GM12875 (cell line): ENCODE results near the gene EDRF1.

Experiments
- H3K4me3 ChIP-seq: one replicate; pipeline ENCODE4 v1.5.1; 2011; ENCODE audit warnings: low read depth, low read length, control low read depth
- TF ChIP-seq, protein P1 (sequence below): IDR thresholded peaks from 2 replicates; pipeline ENCODE4 v1.5.1; 2011; ENCODE audit warnings: low read depth, mild to moderate bottlenecking, control low read depth, inconsistent platforms, low read length, moderate library complexity, borderline replicate concordance; ENCODE audit not compliant: insufficient read depth

EDRF1 gene

DNA sequence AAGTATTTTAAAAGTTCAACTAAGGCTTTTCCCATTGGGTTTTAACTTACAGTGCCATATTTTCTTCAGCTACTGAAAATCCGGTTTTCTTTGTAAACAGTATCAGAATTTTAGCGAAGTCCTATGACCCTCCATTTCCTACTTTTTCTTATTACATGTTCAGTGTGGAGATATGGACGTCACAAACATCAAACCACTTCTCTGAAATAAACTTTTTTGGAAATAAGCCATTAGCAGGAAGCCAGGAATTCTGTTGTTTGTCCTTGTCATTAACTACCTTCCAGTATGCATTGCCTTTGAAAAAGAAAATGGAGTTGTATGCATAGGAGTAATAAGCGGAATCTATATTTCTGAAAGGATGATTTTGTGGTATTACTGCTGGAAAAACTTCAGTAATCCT is 47.0 kb downstream of the EDRF1 start:
- TF ChIP-seq, protein P1, sequence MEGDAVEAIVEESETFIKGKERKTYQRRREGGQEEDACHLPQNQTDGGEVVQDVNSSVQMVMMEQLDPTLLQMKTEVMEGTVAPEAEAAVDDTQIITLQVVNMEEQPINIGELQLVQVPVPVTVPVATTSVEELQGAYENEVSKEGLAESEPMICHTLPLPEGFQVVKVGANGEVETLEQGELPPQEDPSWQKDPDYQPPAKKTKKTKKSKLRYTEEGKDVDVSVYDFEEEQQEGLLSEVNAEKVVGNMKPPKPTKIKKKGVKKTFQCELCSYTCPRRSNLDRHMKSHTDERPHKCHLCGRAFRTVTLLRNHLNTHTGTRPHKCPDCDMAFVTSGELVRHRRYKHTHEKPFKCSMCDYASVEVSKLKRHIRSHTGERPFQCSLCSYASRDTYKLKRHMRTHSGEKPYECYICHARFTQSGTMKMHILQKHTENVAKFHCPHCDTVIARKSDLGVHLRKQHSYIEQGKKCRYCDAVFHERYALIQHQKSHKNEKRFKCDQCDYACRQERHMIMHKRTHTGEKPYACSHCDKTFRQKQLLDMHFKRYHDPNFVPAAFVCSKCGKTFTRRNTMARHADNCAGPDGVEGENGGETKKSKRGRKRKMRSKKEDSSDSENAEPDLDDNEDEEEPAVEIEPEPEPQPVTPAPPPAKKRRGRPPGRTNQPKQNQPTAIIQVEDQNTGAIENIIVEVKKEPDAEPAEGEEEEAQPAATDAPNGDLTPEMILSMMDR = no peak

DNA sequence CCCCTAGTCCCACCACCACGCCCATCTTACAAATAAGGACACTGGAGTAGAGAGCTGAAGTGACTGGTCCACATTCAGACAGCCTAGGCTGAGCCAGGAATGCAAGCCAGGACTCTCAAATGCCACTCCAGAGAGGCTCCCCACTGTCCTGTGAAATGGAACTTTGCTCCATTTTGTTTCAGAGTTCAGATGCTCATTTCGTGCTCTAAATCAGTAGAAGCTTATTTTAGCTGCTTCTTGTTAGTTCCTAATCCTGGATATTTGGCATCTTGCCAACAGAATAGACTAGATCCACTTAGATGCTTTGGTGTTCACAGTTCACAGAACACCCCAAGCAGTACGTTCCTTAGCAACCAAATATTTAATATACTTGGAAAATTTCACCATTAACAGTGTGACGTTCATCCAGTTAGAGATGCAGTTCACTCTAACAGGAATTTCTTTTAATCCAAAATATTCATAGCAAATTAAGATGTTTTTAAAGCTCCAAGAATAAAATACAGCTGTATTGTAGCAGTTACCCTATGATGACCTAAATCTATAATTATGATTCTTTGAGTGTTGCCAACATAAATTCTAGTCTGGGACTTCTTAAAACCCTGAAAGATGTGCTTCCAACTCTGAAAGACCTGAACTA is 48.8 kb downstream of the EDRF1 start:
- no peak overlapping the region for H3K4me3 ChIP-seq
- TF ChIP-seq, protein P1 = no peak

More for the DNA sequence above, 47.0 kb downstream of the EDRF1 start:
- H3K4me3 ChIP-seq = no peak overlapping the region

DNA sequence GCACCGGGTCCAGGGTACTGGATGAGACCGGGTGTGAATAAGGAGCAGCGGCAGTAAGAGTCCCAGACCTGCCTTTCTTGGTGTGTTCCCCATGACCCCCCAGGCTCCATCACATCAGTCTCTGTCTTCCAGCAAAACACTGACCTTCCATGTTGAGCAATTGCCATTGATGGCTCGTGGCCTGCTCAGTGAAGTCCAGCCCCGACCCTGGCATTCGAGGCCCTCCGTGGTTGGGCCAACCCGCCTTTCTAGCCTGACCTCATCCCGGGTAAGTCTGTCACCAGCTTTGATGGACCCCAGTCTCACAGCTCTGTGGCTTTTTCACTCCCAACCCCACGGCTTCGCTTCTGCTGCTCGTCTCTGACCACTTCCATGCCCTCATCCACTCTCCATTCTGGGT is 49.7 kb downstream of the EDRF1 start:
- TF ChIP-seq, protein P1 = no peak
- H3K4me3 ChIP-seq = no peak overlapping the region

DNA sequence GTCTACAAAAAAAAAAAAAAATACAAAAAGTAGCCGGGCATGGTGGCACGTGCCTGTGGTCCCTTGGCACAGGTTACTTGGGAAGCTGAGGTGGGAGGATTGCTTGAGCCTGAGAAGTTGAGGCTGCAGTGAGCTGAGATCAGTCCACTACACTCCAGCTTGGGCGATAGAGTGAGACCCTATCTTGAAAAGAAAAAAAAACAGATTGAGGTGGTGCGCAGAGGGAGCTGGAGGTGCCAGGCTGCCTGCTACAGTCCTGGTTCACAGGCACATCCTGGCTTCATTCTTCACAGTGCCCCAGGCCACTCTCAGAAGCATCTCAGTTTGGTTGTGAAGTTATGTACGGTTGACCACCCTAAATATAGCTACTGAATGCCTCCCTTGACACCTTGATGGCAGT is 51.3 kb downstream of the EDRF1 start:
- H3K4me3 ChIP-seq = no peak overlapping the region
- TF ChIP-seq, protein P1 = no peak

DNA sequence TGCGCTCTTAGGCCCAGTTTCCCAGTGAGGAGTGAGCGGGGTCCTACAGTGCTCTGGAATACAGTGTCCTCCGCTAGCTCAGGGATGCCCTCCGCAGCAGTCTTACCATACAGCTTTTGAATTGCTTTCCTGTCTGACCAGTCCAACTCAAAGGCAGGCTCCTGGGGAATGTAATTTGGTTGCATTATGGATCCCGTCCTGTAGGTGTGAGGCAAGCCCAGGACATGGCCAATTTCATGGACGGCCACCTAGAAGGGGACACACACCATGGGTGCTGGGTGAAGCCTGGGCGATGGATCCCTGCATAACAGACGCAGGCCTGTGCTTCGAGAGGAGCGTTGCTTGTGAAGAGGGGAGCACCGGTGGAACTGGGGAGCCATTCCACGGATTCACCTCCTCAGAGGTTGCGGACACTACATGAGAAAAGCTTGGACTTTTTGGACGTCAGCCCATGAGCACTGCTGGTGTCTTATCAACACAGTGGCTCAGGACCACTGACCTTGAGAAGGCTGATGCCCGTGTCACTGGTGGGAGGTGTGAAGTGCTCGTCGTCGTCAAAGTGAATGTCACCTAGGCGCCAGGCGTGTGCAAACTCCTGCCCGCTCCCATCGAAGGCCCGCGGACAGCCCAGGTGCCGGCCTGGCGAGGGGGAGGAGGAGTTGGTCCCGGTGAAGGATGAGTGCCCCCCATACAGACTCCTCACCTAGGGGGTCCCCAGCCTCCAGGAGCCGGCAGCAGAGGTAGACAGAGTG is 52.8 kb downstream of the EDRF1 start:
- TF ChIP-seq, protein P1 = no peak
- H3K4me3 ChIP-seq = no peak overlapping the region

DNA sequence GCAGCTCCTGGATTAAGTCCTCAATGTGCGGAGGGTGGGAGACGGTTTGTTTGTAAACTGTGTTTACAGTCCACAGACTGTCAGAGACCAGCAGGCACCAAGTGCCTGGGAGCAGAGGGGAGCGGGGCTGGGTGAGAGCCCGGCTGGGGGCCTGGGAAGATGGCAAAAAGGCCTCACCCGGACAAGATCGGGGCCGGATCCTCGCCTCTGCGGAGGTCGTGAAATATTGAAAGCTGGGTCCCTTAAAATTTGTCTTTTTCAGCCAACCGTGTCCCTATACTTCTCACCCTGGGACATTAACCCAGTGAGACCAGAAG is 53.3 kb downstream of the EDRF1 start:
- TF ChIP-seq, protein P1 = no peak
- no peak overlapping the region for H3K4me3 ChIP-seq
